Naive thymus-derived CD4-positive, alpha-beta T cell (primary cell): Measurements from ENCODE around the gene LRRC4C. TPM values are rescaled to one million over a fixed set of nuclear protein-coding genes. Genes with fewer than 3 reads are reported as not detected.

Experiments used
- ATAC-seq: fragments of 150-1000 bp; cut with Tn5 transposase; 2 replicates; pipeline ENCODE4 v1.10.0; 2021; ENCODE audit warnings: mild to moderate bottlenecking, moderate library complexity
- CTCF ChIA-PET: fragments of 350-600 bp; sonication (Branson Sonifier 250); formaldehyde crosslinking; loops from one replicate; lab custom pipeline; 2021; ENCODE audit warnings: antibody characterized with exemption; lab: Charles Lee
- POLR2A ChIA-PET: fragments of 350-600 bp; sonication (Branson Sonifier 250); formaldehyde crosslinking; loops from one replicate; lab custom pipeline; 2021; ENCODE audit warnings: antibody characterized with exemption, inconsistent platforms; lab: Charles Lee
- DNase-seq, 9 donors: peaks; one replicate each; pipeline versions ENCODE4 v3.0.0 to v3.0.0-alpha.2; 2020 to 2022; ENCODE audit warnings: mixed read lengths in 1 of 9
- H3K27ac ChIP-seq: one replicate; pipeline ENCODE4 v1.7.0; 2013; ENCODE audit warnings: mild to moderate bottlenecking, low read depth, low read length, moderate library complexity
- H3K27me3 ChIP-seq, 2 donors: one replicate each; pipeline ENCODE4 v1.7.0; 2013; ENCODE audit warnings: low read length in 2 of 2, mild to moderate bottlenecking in 2 of 2, moderate library complexity in 2 of 2; ENCODE audit not compliant: control insufficient read depth in 2 of 2, insufficient read depth in 2 of 2
- H3K36me3 ChIP-seq, 3 experiments: 1 replicate in 2 of 3; 2 replicates in 1 of 3; pipeline ENCODE4 v1.7.0; 2013; ENCODE audit warnings: low read length in 3 of 3, mild to moderate bottlenecking in 3 of 3, moderate library complexity in 1 of 3; ENCODE audit not compliant: insufficient read depth in 3 of 3, control insufficient read depth in 2 of 3
- H3K4me1 ChIP-seq, 2 donors: one replicate each; pipeline ENCODE4 v1.7.0; 2013; ENCODE audit warnings: low read length in 2 of 2, mild to moderate bottlenecking in 2 of 2, moderate library complexity in 1 of 2; ENCODE audit not compliant: control insufficient read depth in 2 of 2, insufficient read depth in 2 of 2
- H3K4me3 ChIP-seq: 2 replicates; pipeline ENCODE4 v1.7.0; 2013; ENCODE audit warnings: mild to moderate bottlenecking, low read length
- H3K9me3 ChIP-seq, 3 experiments: 1 replicate in 2 of 3; 2 replicates in 1 of 3; pipeline ENCODE4 v1.7.0; 2013; ENCODE audit warnings: low read length in 3 of 3; ENCODE audit not compliant: control insufficient read depth in 2 of 3
- H3K27ac Mint-ChIP-seq, 9 donors: one replicate each; pipeline ENCODE4 v1.8.0; 2020 to 2022; ENCODE audit warnings: mixed read lengths in 9 of 9, mild to moderate bottlenecking in 8 of 9, moderate library complexity in 5 of 9, inconsistent platforms in 2 of 9
- H3K27me3 Mint-ChIP-seq, 5 donors: one replicate each; pipeline ENCODE4 v1.8.0; 2021 to 2022; ENCODE audit warnings: mixed read lengths in 5 of 5, mild to moderate bottlenecking in 1 of 5
- H3K36me3 Mint-ChIP-seq, 5 donors: one replicate each; pipeline ENCODE4 v1.8.0; 2020 to 2022; ENCODE audit warnings: mixed read lengths in 5 of 5, mild to moderate bottlenecking in 3 of 5, inconsistent platforms in 1 of 5
- H3K4me1 Mint-ChIP-seq, 7 donors: one replicate each; pipeline ENCODE4 v1.8.0; 2020 to 2022; ENCODE audit warnings: mixed read lengths in 7 of 7, mild to moderate bottlenecking in 3 of 7, inconsistent platforms in 1 of 7
- H3K4me3 Mint-ChIP-seq, 10 donors: one replicate each; pipeline ENCODE4 v1.8.0; 2020 to 2022; ENCODE audit warnings: mild to moderate bottlenecking in 10 of 10, mixed read lengths in 10 of 10, moderate library complexity in 6 of 10, inconsistent platforms in 2 of 10
- H3K9me3 Mint-ChIP-seq, 11 donors: one replicate each; pipeline ENCODE4 v1.8.0; 2020 to 2022; ENCODE audit warnings: mixed read lengths in 11 of 11, mild to moderate bottlenecking in 4 of 11, inconsistent platforms in 1 of 11, moderate library complexity in 1 of 11
- intact Hi-C, 2 donors: fragments of 100-400 bp; cut with micrococcal nuclease; formaldehyde crosslinking; loops; one replicate each; pipeline ENCODE4 v1.15.1; 2023
- polyA plus RNA-seq, 2 donors: library from polyadenylated mRNA; unstranded; fragments of 300-500 nt; fragmentation: Illumina TruSeq; gene quantifications; one replicate each; pipeline ENCODE4 v1.2.3, GENCODE V29; 2021
- total RNA-seq, 6 experiments: library from RNA in 5 of 6; stranded (reverse) in 5 of 6; gene quantifications; 1 replicate in 5 of 6; 2 replicates in 1 of 6; pipeline ENCODE4 v1.2.3 and lab custom pipeline; 2021 to 2026

LRRC4C gene
- total and polyA plus RNA-seq, 7 experiments from 2014 or later: not detected

GRCh38 chr11:40606800-40607199 lies 852.7 kb downstream of the LRRC4C start:
- POLR2A ChIA-PET: no interaction called here
- H3K9me3 Mint-ChIP-seq: peaks cover 4 to 64% (median 37%) of the 10 kb centered on the region in 11 donors
- DNase-seq: no peak

GRCh38 chr11:40602866-40603552 lies 856.4 kb downstream of the LRRC4C start:
- Mint-ChIP-seq H3K9me3 (peaks cover 11 to 63% (median 25%) of the 10 kb centered on the region in 11 donors), H3K36me3 (peaks cover 0 to 8% (median 0%) of the 10 kb centered on the region in 5 donors), H3K27me3 (no peaks in the 10 kb centered on the region), H3K4me1 (no peaks in the 10 kb centered on the region), H3K27ac (no peak overlapping the region), H3K4me3 (no peak overlapping the region)
- intact Hi-C loops: no loop called here
- H3K27me3 ChIP-seq: no peaks in the 10 kb centered on the region
- POLR2A ChIA-PET: no interaction called here
- DNase-seq: no peak
- CTCF ChIA-PET: no interaction called here
- no peaks in the 10 kb centered on the region for H3K36me3 ChIP-seq
- no peak overlapping the region for H3K27ac ChIP-seq
- no peak overlapping the region for H3K4me3 ChIP-seq
- no peak for ATAC-seq
- no peaks in the 10 kb centered on the region for H3K4me1 ChIP-seq
- H3K9me3 ChIP-seq: peaks cover 0 to 7% (median 6%) of the 10 kb centered on the region in 3 experiments

More at GRCh38 chr11:40606800-40607199, 852.7 kb downstream of the LRRC4C start:
- H3K27ac Mint-ChIP-seq: no peak overlapping the region
- H3K27me3 Mint-ChIP-seq: no peaks in the 10 kb centered on the region
- Histone ChIP-seq H3K9me3 (peaks cover 0 to 7% (median 6%) of the 10 kb centered on the region in 3 experiments), H3K27ac (no peak overlapping the region), H3K4me3 (no peak overlapping the region), H3K36me3 (no peaks in the 10 kb centered on the region), H3K27me3 (no peaks in the 10 kb centered on the region), H3K4me1 (no peaks in the 10 kb centered on the region)
- CTCF ChIA-PET: no interaction called here
- peaks cover 0 to 8% (median 0%) of the 10 kb centered on the region in 5 donors for H3K36me3 Mint-ChIP-seq
- no peak for ATAC-seq
- no peak overlapping the region for H3K4me3 Mint-ChIP-seq
- intact Hi-C loops: no loop called here
- H3K4me1 Mint-ChIP-seq: no peaks in the 10 kb centered on the region

GRCh38 chr11:40597546-40598113 lies 861.8 kb downstream of the LRRC4C start:
- Mint-ChIP-seq H3K36me3 (no peaks in the 10 kb centered on the region), H3K27me3 (no peaks in the 10 kb centered on the region), H3K9me3 (peaks cover 3 to 21% (median 13%) of the 10 kb centered on the region in 11 donors), H3K4me1 (no peaks in the 10 kb centered on the region), H3K4me3 (no peak overlapping the region), H3K27ac (no peak overlapping the region)
- intact Hi-C loops: no loop called here
- no peaks in the 10 kb centered on the region for H3K9me3 ChIP-seq
- ChIA-PET CTCF (no interaction called here), POLR2A (no interaction called here)
- H3K4me1 ChIP-seq: no peaks in the 10 kb centered on the region
- H3K27me3 ChIP-seq: no peaks in the 10 kb centered on the region
- no peak overlapping the region for H3K4me3 ChIP-seq
- no peak for DNase-seq
- H3K27ac ChIP-seq: no peak overlapping the region
- no peak for ATAC-seq
- H3K36me3 ChIP-seq: no peaks in the 10 kb centered on the region

GRCh38 chr11:40573254-40573891 lies 886.1 kb downstream of the LRRC4C start:
- Mint-ChIP-seq H3K36me3 (no peaks in the 10 kb centered on the region), H3K4me3 (no peak overlapping the region), H3K27ac (no peak overlapping the region), H3K27me3 (no peaks in the 10 kb centered on the region), H3K4me1 (no peaks in the 10 kb centered on the region), H3K9me3 (peaks cover 0 to 17% (median 8%) of the 10 kb centered on the region in 11 donors)
- ChIA-PET POLR2A (no interaction called here), CTCF (no interaction called here)
- DNase-seq: no peak
- H3K4me1 ChIP-seq: no peaks in the 10 kb centered on the region
- no peaks in the 10 kb centered on the region for H3K9me3 ChIP-seq
- no peak overlapping the region for H3K27ac ChIP-seq
- ATAC-seq: no peak
- no peaks in the 10 kb centered on the region for H3K27me3 ChIP-seq
- intact Hi-C loops: no loop called here
- H3K36me3 ChIP-seq: no peaks in the 10 kb centered on the region
- no peak overlapping the region for H3K4me3 ChIP-seq

- Mint-ChIP-seq H3K9me3 (peaks cover 0 to 14% (median 5%) of the 10 kb centered on the region in 11 donors), H3K27ac (no peak overlapping the region), H3K27me3 (no peaks in the 10 kb centered on the region), H3K4me3 (no peak overlapping the region), H3K36me3 (no peaks in the 10 kb centered on the region), H3K4me1 (no peaks in the 10 kb centered on the region)
- ATAC-seq: no peak
- intact Hi-C loops: no loop called here
- Histone ChIP-seq H3K27me3 (no peaks in the 10 kb centered on the region), H3K36me3 (no peaks in the 10 kb centered on the region), H3K4me1 (no peaks in the 10 kb centered on the region), H3K27ac (no peak overlapping the region), H3K4me3 (no peak overlapping the region), H3K9me3 (no peaks in the 10 kb centered on the region)
- no peak for DNase-seq
- ChIA-PET POLR2A (no interaction called here), CTCF (no interaction called here)
Observed at GRCh38 chr11:40569947-40570531, 889.4 kb downstream of the LRRC4C start.

- no peak overlapping the region for H3K4me3 Mint-ChIP-seq
- H3K4me3 ChIP-seq: no peak overlapping the region
- CTCF ChIA-PET: no interaction called here
- ATAC-seq (no peak), DNase-seq (no peak)
- peaks cover 0 to 19% (median 10%) of the 10 kb centered on the region in 11 donors for H3K9me3 Mint-ChIP-seq
- no peaks in the 10 kb centered on the region for H3K36me3 ChIP-seq
- no peaks in the 10 kb centered on the region for H3K27me3 Mint-ChIP-seq
- H3K27ac Mint-ChIP-seq: no peak overlapping the region
- H3K36me3 Mint-ChIP-seq: no peaks in the 10 kb centered on the region
- no peak overlapping the region for H3K27ac ChIP-seq
- POLR2A ChIA-PET: no interaction called here
- no peaks in the 10 kb centered on the region for H3K9me3 ChIP-seq
- H3K4me1 Mint-ChIP-seq: no peaks in the 10 kb centered on the region
- intact Hi-C loops: no loop called here
- H3K27me3 ChIP-seq: no peaks in the 10 kb centered on the region
- no peaks in the 10 kb centered on the region for H3K4me1 ChIP-seq
Observed at GRCh38 chr11:40567392-40567791, 892.1 kb downstream of the LRRC4C start.
